Common myeloid progenitor, CD34-positive (primary cell): ENCODE results near the gene ACTBL2.

Source experiments
- CTCF ChIA-PET: fragments of 350-600 bp; sonication (Branson Sonifier 250); formaldehyde crosslinking; loops from one replicate; lab custom pipeline; 2021; ENCODE audit warnings: antibody characterized with exemption; lab: Charles Lee
- POLR2A ChIA-PET: fragments of 350-600 bp; sonication (Branson Sonifier 250); formaldehyde crosslinking; loops from one replicate; lab custom pipeline; 2021; ENCODE audit warnings: antibody characterized with exemption; lab: Charles Lee
- DNase-seq, 3 donors: peaks; one replicate each; pipeline versions ENCODE4 v3.0.0 to v3.0.0-alpha.2; 2013
- H3K27ac ChIP-seq, 2 experiments: 1 replicate in 1 of 2; 2 replicates in 1 of 2; pipeline ENCODE4 v1.7.0; 2013; ENCODE audit warnings: inconsistent platforms in 2 of 2, low read length in 2 of 2, mild to moderate bottlenecking in 2 of 2, low read depth in 1 of 2, moderate library complexity in 1 of 2; ENCODE audit not compliant: severe bottlenecking in 2 of 2, insufficient read depth in 1 of 2, poor library complexity in 1 of 2
- H3K27me3 ChIP-seq, 5 experiments: replicated peaks in 2 of 5; 1 replicate in 3 of 5; 2 replicates in 2 of 5; pipeline versions ENCODE4 v1.6.1 to v1.7.0; 2013; ENCODE audit warnings: low read length in 4 of 5, mild to moderate bottlenecking in 2 of 5, moderate library complexity in 2 of 5, inconsistent platforms in 1 of 5; ENCODE audit not compliant: insufficient read depth in 5 of 5, control insufficient read depth in 4 of 5
- H3K36me3 ChIP-seq, 4 experiments: 1 replicate in 2 of 4; 2 replicates in 2 of 4; pipeline versions ENCODE4 v1.6.1 to v1.7.0; 2013; ENCODE audit warnings: low read length in 3 of 4, control low read depth in 1 of 4, mild to moderate bottlenecking in 1 of 4; ENCODE audit not compliant: control insufficient read depth in 4 of 4, insufficient read depth in 4 of 4
- H3K4me1 ChIP-seq, 4 experiments: 1 replicate in 3 of 4; 2 replicates in 1 of 4; pipeline versions ENCODE4 v1.6.1 to v1.7.1; 2013; ENCODE audit warnings: low read length in 3 of 4, mild to moderate bottlenecking in 3 of 4, control low read depth in 1 of 4, inconsistent platforms in 1 of 4, moderate library complexity in 1 of 4; ENCODE audit not compliant: control insufficient read depth in 4 of 4, insufficient read depth in 4 of 4; ENCODE audit errors: control extremely low read depth in 1 of 4
- H3K4me3 ChIP-seq, 7 experiments: 1 replicate in 4 of 7; 2 replicates in 3 of 7; pipeline versions ENCODE4 v1.5.1 to v1.7.0; 2013; ENCODE audit warnings: mild to moderate bottlenecking in 7 of 7, low read length in 6 of 7, moderate library complexity in 6 of 7, inconsistent platforms in 2 of 7, low read depth in 2 of 7, control low read depth in 1 of 7; ENCODE audit not compliant: insufficient read depth in 4 of 7, control insufficient read depth in 1 of 7; ENCODE audit errors: extremely low read depth in 1 of 7
- H3K9me3 ChIP-seq, 5 experiments: 1 replicate in 4 of 5; 2 replicates in 1 of 5; pipeline versions ENCODE4 v1.6.1 to v1.7.1; 2013; ENCODE audit warnings: low read length in 4 of 5, mild to moderate bottlenecking in 2 of 5, inconsistent platforms in 1 of 5, low read depth in 1 of 5, moderate library complexity in 1 of 5; ENCODE audit not compliant: control insufficient read depth in 4 of 5, insufficient read depth in 2 of 5; ENCODE audit errors: control extremely low read depth in 1 of 5
- WGBS: methylation state at CpG from one replicate; pipeline ENCODE4 v1.1.5; 2013; ENCODE audit not compliant: insufficient coverage; 5-methylcytosine and 5-hydroxymethylcytosine counted together

Gene ACTBL2

DNA sequence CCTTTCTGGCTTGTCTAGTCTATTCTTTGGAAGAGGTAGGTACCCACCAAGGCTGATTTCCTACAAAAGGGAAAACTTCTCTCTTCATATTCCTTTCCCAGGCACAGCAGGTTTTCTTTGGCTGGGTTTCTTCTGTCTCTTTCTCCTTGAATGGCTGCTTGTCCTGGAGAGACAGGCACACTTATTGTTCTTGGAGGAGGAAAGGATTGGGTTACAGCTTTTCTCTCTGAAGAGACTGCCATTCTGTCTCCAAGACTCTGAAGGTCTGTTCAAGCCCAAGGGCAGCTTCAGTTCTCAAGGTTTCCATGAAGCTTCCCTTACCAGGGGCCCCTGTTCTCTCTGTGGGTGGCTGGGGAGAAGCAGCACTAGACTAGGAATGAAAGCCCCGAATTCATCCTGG lies 33.9 kb downstream of the ACTBL2 start:
- no peak for DNase-seq
- no peak overlapping the region for H3K27ac ChIP-seq
- H3K9me3 ChIP-seq, result no peaks in the 10 kb centered on the region
- peaks cover 6 to 28% (median 20%) of the 10 kb centered on the region in 4 experiments for H3K4me1 ChIP-seq
- H3K27me3 ChIP-seq, result no peaks in the 10 kb centered on the region
- H3K4me3 ChIP-seq, result no peak overlapping the region
- ChIA-PET CTCF (no interaction called here), POLR2A (interaction anchor here (0.6 kb wide), 1 partner anchor 13 kb away, joined by 3 read pairs; no protein-coding TSS in a partner anchor)
- no peaks in the 10 kb centered on the region for H3K36me3 ChIP-seq
- 71% methylated on average over 1 of the region's 1 CpG for WGBS

DNA sequence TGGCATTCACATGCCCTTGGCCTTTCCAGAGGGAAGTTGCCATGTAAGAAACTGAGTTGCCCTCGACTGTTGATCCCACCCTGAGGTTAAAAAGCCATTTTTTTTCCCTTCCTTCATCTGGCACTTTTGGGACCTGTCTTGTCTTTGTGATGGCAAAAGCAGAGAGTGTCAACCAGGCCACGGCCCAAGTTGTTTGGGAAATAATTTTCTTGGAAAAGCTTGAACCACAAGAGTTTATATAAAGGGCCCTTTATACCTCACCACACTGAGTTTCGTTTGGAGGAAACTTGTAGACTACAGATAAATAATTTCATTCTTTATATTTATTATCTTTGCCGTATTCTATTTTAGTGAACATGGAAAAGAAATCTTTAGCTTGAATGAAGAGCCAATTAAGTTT lies 34.3 kb downstream of the ACTBL2 start:
- POLR2A ChIA-PET, result no interaction called here
- CTCF ChIA-PET, result no interaction called here
- Histone ChIP-seq H3K4me3 (no peak overlapping the region), H3K27me3 (no peaks in the 10 kb centered on the region), H3K9me3 (no peaks in the 10 kb centered on the region), H3K27ac (no peak overlapping the region), H3K4me1 (peaks cover 6 to 28% (median 20%) of the 10 kb centered on the region in 4 experiments), H3K36me3 (no peaks in the 10 kb centered on the region)
- no peak for DNase-seq
- WGBS, result 71% methylated on average over 1 of the region's 4 CpGs

DNA sequence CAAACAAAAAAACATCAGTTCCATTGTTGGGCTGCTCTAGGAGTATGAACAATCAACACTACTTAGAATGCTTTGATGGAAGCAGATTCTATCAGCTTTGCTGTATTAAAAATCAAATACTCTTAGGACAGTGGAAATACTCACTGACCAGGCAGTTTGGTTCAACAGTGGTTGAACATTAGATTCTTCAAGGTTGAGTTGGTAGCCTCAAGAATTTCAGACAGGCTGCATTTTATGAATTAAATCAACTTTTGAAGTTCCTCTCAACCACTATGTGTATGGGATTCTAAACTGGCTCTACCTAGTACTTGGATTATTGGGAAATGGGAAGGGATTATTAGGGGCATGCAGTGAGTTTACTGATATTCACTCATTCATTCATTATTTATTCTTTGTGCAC lies 35.0 kb downstream of the ACTBL2 start:
- no peaks in the 10 kb centered on the region for H3K27me3 ChIP-seq
- DNase-seq, result no peak
- H3K4me1 ChIP-seq, result peaks cover 6 to 28% (median 20%) of the 10 kb centered on the region in 4 experiments
- H3K36me3 ChIP-seq, result no peaks in the 10 kb centered on the region
- CTCF ChIA-PET, result no interaction called here
- no peak overlapping the region for H3K27ac ChIP-seq
- POLR2A ChIA-PET, result no interaction called here
- no peak overlapping the region for H3K4me3 ChIP-seq
- no peaks in the 10 kb centered on the region for H3K9me3 ChIP-seq

DNA sequence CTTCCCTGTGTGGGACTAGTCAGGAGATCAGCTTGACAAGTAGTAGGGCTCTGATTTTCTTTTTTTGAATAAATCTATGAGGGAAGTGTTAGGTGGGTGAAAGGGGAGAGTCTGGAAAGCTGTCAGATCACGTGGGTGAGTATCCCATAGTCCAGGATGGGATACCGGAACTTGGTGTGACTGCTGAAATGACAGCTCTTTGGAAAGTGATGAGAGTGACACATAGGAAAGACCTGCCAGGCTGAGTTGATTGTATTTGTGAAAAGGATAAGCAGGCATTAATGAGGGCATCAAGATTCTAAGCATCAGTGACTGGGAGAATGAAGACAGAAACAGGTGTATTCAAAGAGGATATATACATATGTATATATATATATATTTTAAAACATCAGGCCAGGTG lies 35.6 kb downstream of the ACTBL2 start:
- H3K4me1 ChIP-seq, result peaks cover 6 to 29% (median 17%) of the 10 kb centered on the region in 4 experiments
- H3K27ac ChIP-seq, result no peak overlapping the region
- H3K36me3 ChIP-seq, result no peaks in the 10 kb centered on the region
- DNase-seq, result no peak
- no peaks in the 10 kb centered on the region for H3K27me3 ChIP-seq
- CTCF ChIA-PET, result no interaction called here
- no peak overlapping the region for H3K4me3 ChIP-seq
- 100% methylated on average over 2 of the region's 2 CpGs for WGBS
- no peaks in the 10 kb centered on the region for H3K9me3 ChIP-seq
- POLR2A ChIA-PET, result no interaction called here

DNA sequence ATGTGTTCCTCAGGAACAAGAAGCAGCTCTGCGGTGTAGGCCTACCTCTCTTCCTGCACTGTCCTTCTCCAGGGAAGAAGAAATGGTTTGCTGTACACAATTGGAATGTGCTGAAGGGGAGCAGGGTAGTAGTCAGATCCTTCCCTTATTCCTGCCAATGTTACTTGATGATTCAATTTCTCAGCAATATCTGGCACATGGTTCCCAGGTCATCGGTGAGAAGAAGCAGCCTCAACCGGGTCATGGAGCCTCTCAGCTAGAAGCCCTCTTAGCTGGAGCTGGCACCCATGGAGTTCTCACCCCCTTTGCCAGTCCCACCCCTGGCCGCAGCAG lies 36.9 kb downstream of the ACTBL2 start:
- Histone ChIP-seq H3K36me3 (no peaks in the 10 kb centered on the region), H3K4me3 (no peak overlapping the region), H3K9me3 (no peaks in the 10 kb centered on the region), H3K27ac (no peak overlapping the region), H3K27me3 (no peaks in the 10 kb centered on the region), H3K4me1 (peaks cover 6 to 32% (median 13%) of the 10 kb centered on the region in 4 experiments)
- ChIA-PET POLR2A (no interaction called here), CTCF (interaction anchor here (1.5 to 1.6 kb wide), 2 partner anchors 12 to 16 kb away, joined by 3 to 7 read pairs; no protein-coding TSS in a partner anchor)
- WGBS, result 94% methylated on average over 3 of the region's 4 CpGs
- peak in 1 of 3 donors; percentile 3 for DNase-seq

DNA sequence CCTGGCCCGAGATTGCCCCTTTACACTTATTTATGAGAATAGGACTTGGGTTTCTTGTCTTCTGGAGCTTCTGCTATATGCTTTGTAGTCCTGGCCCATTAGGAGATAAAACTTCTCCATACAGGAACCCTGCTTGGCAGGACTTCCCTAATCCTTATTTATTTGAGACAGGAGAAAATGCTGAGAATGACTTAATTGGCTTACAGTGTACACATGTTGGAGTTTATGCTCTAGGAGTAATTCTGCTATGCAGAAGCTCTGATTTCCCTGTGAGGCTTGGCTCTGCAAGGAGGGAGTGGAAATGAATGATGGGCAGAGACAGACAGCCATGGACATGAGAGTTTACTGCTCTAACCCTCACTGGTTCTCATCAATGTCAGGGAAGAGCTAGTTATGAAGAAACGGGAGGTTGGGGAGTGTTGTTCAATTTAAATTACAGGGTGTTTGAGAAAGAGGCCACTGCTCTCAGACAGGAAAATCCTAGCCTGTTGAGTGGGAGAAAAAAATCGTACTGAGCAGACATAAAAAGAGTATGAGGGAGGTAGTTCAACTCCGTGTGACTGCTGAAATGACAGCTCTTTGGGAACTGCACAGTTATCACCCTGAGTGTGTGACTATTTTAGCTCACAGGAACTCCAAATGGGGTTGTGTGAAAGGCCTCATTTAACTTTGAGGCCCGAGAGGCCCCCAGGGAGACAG lies 37.5 kb downstream of the ACTBL2 start:
- H3K27me3 ChIP-seq, result no peaks in the 10 kb centered on the region
- DNase-seq, result no peak
- H3K9me3 ChIP-seq, result no peaks in the 10 kb centered on the region
- H3K27ac ChIP-seq, result no peak overlapping the region
- H3K4me1 ChIP-seq, result peaks cover 6 to 32% (median 13%) of the 10 kb centered on the region in 4 experiments
- WGBS, result 41% methylated on average over 4 of the region's 5 CpGs
- H3K4me3 ChIP-seq, result peak overlapping the region in 1 of 7 experiments; percentile 31
- ChIA-PET POLR2A (interaction anchor here (0.7 kb wide), 1 partner anchor 1099 kb away, joined by 4 read pairs; no protein-coding TSS in a partner anchor), CTCF (interaction anchor here (1.5 to 1.6 kb wide), 2 partner anchors 11 to 16 kb away, joined by 3 to 7 read pairs; no protein-coding TSS in a partner anchor)
- H3K36me3 ChIP-seq, result no peaks in the 10 kb centered on the region

DNA sequence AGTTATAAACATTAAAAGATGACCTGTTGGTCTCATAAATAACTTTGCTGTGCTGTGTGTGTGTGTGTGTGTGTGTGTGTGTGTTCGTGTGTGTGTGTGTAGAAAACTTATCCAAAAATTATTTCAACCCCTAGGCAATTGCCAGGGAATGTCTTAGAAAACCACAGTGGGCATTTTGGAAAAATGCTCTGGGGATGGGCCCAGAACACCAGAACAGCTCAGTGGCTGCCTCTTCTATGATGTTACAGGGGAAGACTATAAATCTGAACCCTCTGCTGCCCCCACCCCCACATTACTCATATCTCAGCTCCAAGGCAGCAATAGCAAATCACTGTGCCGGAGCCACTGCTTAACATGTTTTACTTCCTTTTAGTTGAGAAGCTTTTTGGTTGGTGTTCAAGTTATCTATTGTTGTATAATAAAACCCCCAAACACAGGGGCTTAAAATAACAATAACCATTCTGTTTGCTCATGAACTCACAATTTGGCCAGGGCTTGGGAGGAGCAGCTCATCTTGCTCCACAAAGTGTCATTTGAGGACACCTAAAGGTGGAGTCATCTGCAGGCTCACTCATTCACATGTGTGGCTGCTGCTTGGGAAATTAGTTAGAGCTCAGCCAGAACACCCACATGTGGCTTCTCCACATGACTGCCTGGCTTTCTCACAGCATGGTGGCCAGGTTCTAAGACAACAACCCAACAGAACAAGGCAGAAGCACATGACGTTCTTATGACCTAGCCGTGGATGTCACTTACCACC lies 40.4 kb downstream of the ACTBL2 start:
- 100% methylated on average over 2 of the region's 4 CpGs for WGBS
- H3K36me3 ChIP-seq, result no peaks in the 10 kb centered on the region
- ChIA-PET CTCF (no interaction called here), POLR2A (no interaction called here)
- no peak overlapping the region for H3K27ac ChIP-seq
- H3K4me3 ChIP-seq, result no peak overlapping the region
- no peaks in the 10 kb centered on the region for H3K27me3 ChIP-seq
- H3K4me1 ChIP-seq, result peaks cover 6 to 32% (median 13%) of the 10 kb centered on the region in 4 experiments
- H3K9me3 ChIP-seq, result no peaks in the 10 kb centered on the region
- peak in 1 of 3 donors; percentile 11 for DNase-seq
